IPS-18c (cell line): ENCODE results near the gene SNCB.

Source experiments
- H3K4me3 ChIP-seq: 2 replicates; pipeline ENCODE4 v1.7.0; 2013; ENCODE audit warnings: low read depth, mild to moderate bottlenecking, low read length, moderate library complexity; ENCODE audit not compliant: insufficient read depth
- H3K9me3 ChIP-seq: one replicate; pipeline ENCODE4 v1.6.1; 2013; ENCODE audit warnings: mild to moderate bottlenecking, low read length, moderate library complexity; ENCODE audit not compliant: control insufficient read depth, insufficient read depth

Gene SNCB

GRCh38 chr5:176575488-176576422 is 54.6 kb downstream of the SNCB start:
- H3K4me3 ChIP-seq = no peak overlapping the region
- H3K9me3 ChIP-seq = no peaks in the 10 kb centered on the region

GRCh38 chr5:176575066-176575465 is 55.3 kb downstream of the SNCB start:
- Histone ChIP-seq H3K4me3 (no peak overlapping the region), H3K9me3 (no peaks in the 10 kb centered on the region)

DNA sequence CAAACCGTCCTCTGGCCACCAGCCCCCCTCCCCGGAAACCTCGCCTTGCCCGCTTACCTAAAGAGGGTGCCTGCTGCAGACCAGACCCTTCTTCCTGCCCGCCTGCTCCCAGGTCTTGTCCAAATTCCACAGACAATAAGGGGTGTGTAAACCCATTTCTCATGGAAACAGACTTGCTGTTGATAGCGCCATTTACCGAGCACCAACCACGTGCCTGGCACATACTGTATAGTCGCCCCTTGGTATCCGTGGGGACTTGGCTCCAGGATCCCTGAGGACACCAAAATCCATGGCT is 56.1 kb downstream of the SNCB start:
- no peak overlapping the region for H3K4me3 ChIP-seq
- H3K9me3 ChIP-seq = no peaks in the 10 kb centered on the region

DNA sequence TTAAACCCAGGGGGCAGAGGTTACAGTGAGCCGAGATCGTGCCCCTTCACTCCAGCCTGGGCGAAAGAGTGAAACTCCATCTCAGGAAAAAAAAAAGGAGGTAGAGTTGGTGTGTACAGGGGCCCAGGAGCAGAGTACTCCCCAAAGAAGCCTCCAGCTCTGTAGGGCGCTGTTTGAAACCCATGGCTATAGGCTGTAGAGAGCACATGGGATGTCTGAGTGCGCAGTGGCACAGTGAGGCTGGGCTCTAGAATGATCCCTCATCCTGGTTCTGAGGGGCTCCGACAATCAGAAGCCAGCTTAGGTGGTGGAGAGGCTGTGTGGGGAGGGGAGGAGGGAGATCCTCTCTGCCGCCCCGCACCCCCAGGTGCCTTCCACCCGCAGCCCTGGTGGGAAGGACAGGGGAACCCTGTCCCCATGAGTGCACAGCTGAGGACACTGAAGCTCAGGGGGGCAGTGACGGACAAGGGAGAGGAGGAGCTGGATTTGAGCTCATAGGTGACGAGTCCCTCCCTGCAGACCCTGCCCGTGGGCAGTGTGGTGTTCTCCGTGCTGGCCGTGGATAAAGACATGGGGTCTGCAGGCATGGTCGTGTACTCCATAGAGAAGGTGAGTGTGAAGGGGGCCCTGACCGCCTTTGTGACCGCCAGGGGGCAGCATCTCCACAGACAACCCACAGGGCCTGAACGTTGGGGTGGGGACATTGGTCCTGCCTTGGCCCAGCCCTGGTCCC is 56.6 kb downstream of the SNCB start:
- no peak overlapping the region for H3K4me3 ChIP-seq
- H3K9me3 ChIP-seq = no peaks in the 10 kb centered on the region
